Smooth muscle cell (in vitro differentiated cells): Measurements from ENCODE around the gene PHLDB2. TPM values are rescaled to one million over a fixed set of nuclear protein-coding genes. Genes with fewer than 3 reads are reported as not detected.

Experiments
- DNase-seq: peaks from one replicate; lab custom pipeline; 2025; ENCODE audit not compliant: unreplicated experiment; lab: John Stamatoyannopoulos, UW
- H2AFZ ChIP-seq: fragments of 200-600 bp; sonication (generic); 2 replicates; pipeline ENCODE4 v1.6.0; 2016; ENCODE audit warnings: antibody characterized with exemption, low read depth, mild to moderate bottlenecking
- H3F3A ChIP-seq: fragments of 200-600 bp; sonication (generic); 2 replicates; pipeline ENCODE4 v1.6.0; 2017; ENCODE audit warnings: antibody characterized with exemption, low read depth
- H3K27ac ChIP-seq: fragments of 200-600 bp; sonication (generic); 2 replicates; pipeline ENCODE4 v1.5.1; 2016; ENCODE audit warnings: low read depth, mild to moderate bottlenecking
- H3K27me3 ChIP-seq: fragments of 200-600 bp; sonication (generic); 2 replicates; pipeline ENCODE4 v1.6.1; 2016; ENCODE audit warnings: low read depth, mild to moderate bottlenecking
- H3K36me3 ChIP-seq: fragments of 200-600 bp; sonication (generic); 2 replicates; pipeline ENCODE4 v1.5.1; 2016; ENCODE audit warnings: low read depth
- H3K4me1 ChIP-seq: fragments of 200-600 bp; sonication (generic); 2 replicates; pipeline ENCODE4 v1.5.1; 2016; ENCODE audit warnings: low read depth
- H3K4me2 ChIP-seq: fragments of 200-600 bp; sonication (generic); 2 replicates; pipeline ENCODE4 v1.6.0; 2016; ENCODE audit warnings: mild to moderate bottlenecking
- H3K4me3 ChIP-seq: fragments of 200-600 bp; sonication (generic); 2 replicates; pipeline ENCODE4 v1.5.1; 2016; ENCODE audit warnings: mild to moderate bottlenecking
- H3K79me2 ChIP-seq: fragments of 200-600 bp; sonication (generic); 2 replicates; pipeline ENCODE4 v1.6.0; 2016; ENCODE audit warnings: low read depth, mild to moderate bottlenecking
- H3K9ac ChIP-seq: fragments of 200-600 bp; sonication (generic); 2 replicates; pipeline ENCODE4 v1.6.0; 2016; ENCODE audit warnings: low read depth
- H3K9me3 ChIP-seq: fragments of 200-600 bp; sonication (generic); replicated peaks from 2 replicates; pipeline ENCODE4 v1.5.1; 2016; ENCODE audit warnings: low read depth
- H4K20me1 ChIP-seq: fragments of 200-600 bp; sonication (generic); 2 replicates; pipeline ENCODE4 v1.6.0; 2016; ENCODE audit warnings: low read depth
- CTCF ChIP-seq: fragments of 200-600 bp; sonication (generic); IDR thresholded peaks from 2 replicates; pipeline ENCODE4 v1.5.1; 2017; ENCODE audit warnings: borderline replicate concordance, mild to moderate bottlenecking, antibody characterized with exemption; ENCODE audit not compliant: insufficient read depth, poor library complexity, severe bottlenecking
- WGBS: methylation state at CpG from one replicate; pipeline ENCODE4 v1.1.7; 2016; ENCODE audit warnings: low lambda C conversion rate; 5-methylcytosine and 5-hydroxymethylcytosine counted together
- polyA plus RNA-seq: library from polyadenylated mRNA; unstranded; fragments of >200 nt; fragmentation: Nextera tagmentation; extraction: Ambion mirVana; gene quantifications from 2 replicates; pipeline ENCODE4 v1.2.1, GENCODE V29; 2016
- total RNA-seq: library from RNA; depleted of rRNA; stranded (reverse); fragments of >200 nt; gene quantifications from 2 replicates; pipeline ENCODE4 v1.2.3, GENCODE V29; 2014

The PHLDB2 gene
- total and polyA plus RNA-seq, 2 experiments from 2014 or later: 40.5 to 79.7 TPM

- H3K36me3 ChIP-seq: no peaks in the 10 kb centered on the region
- peaks cover 4% of the 10 kb centered on the region for H4K20me1 ChIP-seq
- peak overlapping the region; percentile 98 for H3K9ac ChIP-seq
- TF ChIP-seq CTCF: peak; percentile 25
- H3K79me2 ChIP-seq: peaks cover 41% of the 10 kb centered on the region
- H3K27me3 ChIP-seq: no peaks in the 10 kb centered on the region
- H3K4me3 ChIP-seq: peak overlapping the region; percentile 86
- no peaks in the 10 kb centered on the region for H3K9me3 ChIP-seq
- DNase-seq: peak; percentile 33
- peaks cover 46% of the 10 kb centered on the region for H3K4me1 ChIP-seq
- peak overlapping the region; percentile 77 for H2AFZ ChIP-seq
- H3K4me2 ChIP-seq: peak overlapping the region; percentile 93
- peak overlapping the region; percentile 97 for H3K27ac ChIP-seq
- H3F3A ChIP-seq: peaks cover 34% of the 10 kb centered on the region
- 1% methylated on average over 35 of the region's 35 CpGs for WGBS
Measured at GRCh38 chr3:111859974-111860859, 1.2 kb downstream of the PHLDB2 start.

- peak overlapping the region; percentile 98 for H3K9ac ChIP-seq
- peak overlapping the region; percentile 97 for H3K27ac ChIP-seq
- H3F3A ChIP-seq: peaks cover 43% of the 10 kb centered on the region
- peaks cover 52% of the 10 kb centered on the region for H3K4me1 ChIP-seq
- H4K20me1 ChIP-seq: peaks cover 4% of the 10 kb centered on the region
- H3K27me3 ChIP-seq: no peaks in the 10 kb centered on the region
- 11% methylated on average over 7 of the region's 7 CpGs for WGBS
- no peaks in the 10 kb centered on the region for H3K9me3 ChIP-seq
- no peak for TF ChIP-seq CTCF
- H2AFZ ChIP-seq: no peak overlapping the region
- H3K4me3 ChIP-seq: peak overlapping the region; percentile 86
- peaks cover 49% of the 10 kb centered on the region for H3K79me2 ChIP-seq
- peak overlapping the region; percentile 93 for H3K4me2 ChIP-seq
- no peak for DNase-seq
- H3K36me3 ChIP-seq: no peaks in the 10 kb centered on the region
Measured at GRCh38 chr3:111861391-111861790, 2.3 kb downstream of the PHLDB2 start.

GRCh38 chr3:111862415-111862814 is 3.4 kb downstream of the PHLDB2 start:
- no peaks in the 10 kb centered on the region for H3K27me3 ChIP-seq
- H3K4me3 ChIP-seq: peak overlapping the region; percentile 86
- no peak for TF ChIP-seq CTCF
- H3K79me2 ChIP-seq: peaks cover 59% of the 10 kb centered on the region
- DNase-seq: no peak
- peaks cover 52% of the 10 kb centered on the region for H3K4me1 ChIP-seq
- 36% methylated on average over 5 of the region's 5 CpGs for WGBS
- peak overlapping the region; percentile 98 for H3K9ac ChIP-seq
- H3K27ac ChIP-seq: peak overlapping the region; percentile 97
- H3K4me2 ChIP-seq: peak overlapping the region; percentile 93
- H4K20me1 ChIP-seq: peaks cover 4% of the 10 kb centered on the region
- H2AFZ ChIP-seq: no peak overlapping the region
- no peaks in the 10 kb centered on the region for H3K36me3 ChIP-seq
- no peaks in the 10 kb centered on the region for H3K9me3 ChIP-seq
- peaks cover 43% of the 10 kb centered on the region for H3F3A ChIP-seq
